DND-41 (cell line): Measurements from ENCODE around the gene DNA2.
A peak's percentile ranks its signal among the peaks of the same experiment; 100 is the strongest.

Source experiments
- ATAC-seq: fragments of 200-7000 bp; cut with Tn5 transposase; 3 replicates; pipeline ENCODE4 v1.9.1; 2021; ENCODE audit warnings: low read depth; ENCODE audit not compliant: insufficient read depth
- DNase-seq: peaks from one replicate; pipeline ENCODE4 v3.0.0-alpha.2; 2020
- H2AFZ ChIP-seq: 2 replicates; pipeline ENCODE4 v1.6.0; 2012; ENCODE audit warnings: low read depth, low read length
- H3K27ac ChIP-seq: 2 replicates; pipeline ENCODE4 v1.5.1; 2012; ENCODE audit warnings: low read length, inconsistent platforms
- H3K27me3 ChIP-seq: fragments of 200-600 bp; sonication (generic); 2 replicates; pipeline ENCODE4 v1.6.0; 2012; ENCODE audit warnings: low read length, mild to moderate bottlenecking, inconsistent platforms; ENCODE audit not compliant: insufficient read depth, poor library complexity
- H3K36me3 ChIP-seq: 2 replicates; pipeline ENCODE4 v1.5.1; 2012; ENCODE audit warnings: low read length, inconsistent platforms; ENCODE audit not compliant: insufficient read depth
- H3K4me1 ChIP-seq: 2 replicates; pipeline ENCODE4 v1.5.1; 2012; ENCODE audit warnings: mild to moderate bottlenecking, low read length; ENCODE audit not compliant: insufficient read depth
- H3K4me2 ChIP-seq: 2 replicates; pipeline ENCODE4 v1.6.0; 2012; ENCODE audit warnings: mild to moderate bottlenecking, moderate library complexity, low read length, inconsistent platforms; ENCODE audit not compliant: insufficient read depth
- H3K4me3 ChIP-seq, 2 experiments: fragments of 200-600 bp in 1 of 2; shearing (Covaris generic) in 1 of 2; 2 replicates each; pipeline ENCODE4 v1.5.1; 2012 to 2016; ENCODE audit warnings: inconsistent platforms in 2 of 2, low read length in 2 of 2, mild to moderate bottlenecking in 2 of 2, low read depth in 1 of 2, moderate library complexity in 1 of 2
- H3K79me2 ChIP-seq: 2 replicates; pipeline ENCODE4 v1.6.0; 2012; ENCODE audit warnings: low read length, inconsistent platforms; ENCODE audit not compliant: insufficient read depth
- H3K9ac ChIP-seq: 2 replicates; pipeline ENCODE4 v1.6.0; 2012; ENCODE audit warnings: low read depth, mild to moderate bottlenecking, inconsistent platforms, low read length, moderate library complexity
- H3K9me3 ChIP-seq: 2 replicates; pipeline ENCODE4 v1.5.1; 2012; ENCODE audit warnings: low read length, moderate library complexity, mild to moderate bottlenecking, inconsistent platforms; ENCODE audit not compliant: insufficient read depth, severe bottlenecking
- H4K20me1 ChIP-seq: 2 replicates; pipeline ENCODE4 v1.6.0; 2012; ENCODE audit warnings: low read length; ENCODE audit not compliant: insufficient read depth
- EZH2 ChIP-seq: IDR thresholded peaks from 3 replicates; pipeline ENCODE4 v1.6.1; 2012; ENCODE audit warnings: borderline replicate concordance, low read depth, mild to moderate bottlenecking, moderate library complexity, low read length, inconsistent platforms; ENCODE audit not compliant: severe bottlenecking
- TF ChIP-seq, protein P1 (sequence below): IDR thresholded peaks from 2 replicates; pipeline ENCODE4 v1.5.1; 2012; ENCODE audit warnings: borderline replicate concordance, low read length, moderate library complexity, mild to moderate bottlenecking; ENCODE audit not compliant: poor library complexity, severe bottlenecking; ENCODE audit errors: extremely low read depth

Gene DNA2

DNA sequence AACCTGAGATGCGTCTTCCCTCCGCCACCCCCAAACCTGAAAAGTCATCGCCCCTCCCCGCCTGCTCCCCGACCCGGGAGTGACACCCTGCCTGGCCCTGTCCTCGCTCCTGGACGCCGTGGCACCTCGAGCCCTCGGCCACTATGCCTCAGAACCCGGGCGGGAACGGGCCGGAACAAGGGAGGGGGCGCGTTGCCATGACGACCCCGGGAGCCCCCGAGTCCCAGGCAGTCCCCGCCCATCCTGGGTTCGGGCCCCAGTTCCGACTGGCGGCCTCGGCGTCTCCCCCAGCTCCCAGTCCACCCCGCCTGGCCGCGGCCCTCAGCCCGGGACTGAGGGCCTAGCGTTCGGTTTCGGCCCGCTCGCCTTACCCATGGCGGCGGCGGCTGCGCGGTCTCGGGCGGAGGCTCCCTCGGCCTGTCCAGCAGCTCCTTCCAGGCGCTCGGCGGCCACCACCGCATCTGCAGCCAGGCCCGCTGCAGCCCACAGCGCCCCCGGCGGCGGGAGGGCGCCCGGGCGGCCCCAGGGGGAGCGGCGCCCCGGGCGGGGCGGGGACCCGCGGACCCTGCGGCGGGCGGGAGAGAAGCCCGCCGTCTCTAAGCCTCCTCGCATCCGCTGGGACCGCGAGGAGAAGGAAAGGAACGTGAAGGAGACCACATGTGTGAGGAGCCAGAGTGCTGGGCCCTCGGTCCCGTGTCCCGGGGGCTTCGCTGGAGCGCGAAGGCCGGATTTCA lies 64.8 kb downstream of the DNA2 start, which contains the start of gene RUFY2:
Gene RUFY2, minus strand, starts transcription at position 463 of the 734 bp plus-strand sequence. Its CDS starts 88 bp downstream, at position 375.
- Histone ChIP-seq H4K20me1 (no peaks in the 10 kb centered on the region; the same call in 1 of the 2 replicates), H3K36me3 (peaks cover 5% of the 10 kb centered on the region; the same call in 1 of the 2 replicates), H3K9me3 (no peaks in the 10 kb centered on the region), H3K79me2 (peaks cover 48% of the 10 kb centered on the region), H3K4me3 (peak within 1 kb of the TSS; percentile 97), H3K4me2 (peak within 1 kb of the TSS; percentile 85), H3K27ac (peak within 1 kb of the TSS; percentile 92), H3K4me1 (peaks cover 24% of the 10 kb centered on the region), H3K9ac (peak within 1 kb of the TSS; percentile 99), H2AFZ (peak within 1 kb of the TSS; percentile 98), H3K27me3 (no peaks in the 10 kb centered on the region)
- ATAC-seq, result peak; percentile 88
- TF ChIP-seq EZH2, result no peak
- TF ChIP-seq, protein P1, sequence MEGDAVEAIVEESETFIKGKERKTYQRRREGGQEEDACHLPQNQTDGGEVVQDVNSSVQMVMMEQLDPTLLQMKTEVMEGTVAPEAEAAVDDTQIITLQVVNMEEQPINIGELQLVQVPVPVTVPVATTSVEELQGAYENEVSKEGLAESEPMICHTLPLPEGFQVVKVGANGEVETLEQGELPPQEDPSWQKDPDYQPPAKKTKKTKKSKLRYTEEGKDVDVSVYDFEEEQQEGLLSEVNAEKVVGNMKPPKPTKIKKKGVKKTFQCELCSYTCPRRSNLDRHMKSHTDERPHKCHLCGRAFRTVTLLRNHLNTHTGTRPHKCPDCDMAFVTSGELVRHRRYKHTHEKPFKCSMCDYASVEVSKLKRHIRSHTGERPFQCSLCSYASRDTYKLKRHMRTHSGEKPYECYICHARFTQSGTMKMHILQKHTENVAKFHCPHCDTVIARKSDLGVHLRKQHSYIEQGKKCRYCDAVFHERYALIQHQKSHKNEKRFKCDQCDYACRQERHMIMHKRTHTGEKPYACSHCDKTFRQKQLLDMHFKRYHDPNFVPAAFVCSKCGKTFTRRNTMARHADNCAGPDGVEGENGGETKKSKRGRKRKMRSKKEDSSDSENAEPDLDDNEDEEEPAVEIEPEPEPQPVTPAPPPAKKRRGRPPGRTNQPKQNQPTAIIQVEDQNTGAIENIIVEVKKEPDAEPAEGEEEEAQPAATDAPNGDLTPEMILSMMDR, result peak; percentile 89
- peak; percentile 81 for DNase-seq

- peak overlapping the region; percentile 98 for H2AFZ ChIP-seq
Measured at GRCh38 chr10:68406111-68406814, 65.5 kb downstream of the DNA2 start.

GRCh38 chr10:68403701-68404100 lies 68.1 kb downstream of the DNA2 start:
- Histone ChIP-seq H3K4me2 (no peak overlapping the region), H3K4me1 (peaks cover 24% of the 10 kb centered on the region), H4K20me1 (no peaks in the 10 kb centered on the region; the same call in 1 of the 2 replicates), H2AFZ (no peak overlapping the region), H3K27ac (no peak overlapping the region), H3K9me3 (no peaks in the 10 kb centered on the region), H3K27me3 (no peaks in the 10 kb centered on the region), H3K4me3 (no peak overlapping the region), H3K36me3 (peaks cover 29% of the 10 kb centered on the region), H3K79me2 (peaks cover 53% of the 10 kb centered on the region), H3K9ac (no peak overlapping the region)
- no peak for DNase-seq
- no peak for TF ChIP-seq EZH2
- TF ChIP-seq, protein P1, result no peak
- ATAC-seq, result no peak

More at GRCh38 chr10:68406111-68406814, 65.5 kb downstream of the DNA2 start:
- DNase-seq (peak; percentile 63), ATAC-seq (peak; percentile 51)
- H3K4me3 ChIP-seq, result peak overlapping the region; percentile 97
- peaks cover 11% of the 10 kb centered on the region for H3K36me3 ChIP-seq
- H3K79me2 ChIP-seq, result peaks cover 52% of the 10 kb centered on the region
- H3K27ac ChIP-seq, result peak overlapping the region; percentile 92
- H3K9ac ChIP-seq, result peak overlapping the region; percentile 99
- H3K9me3 ChIP-seq, result no peaks in the 10 kb centered on the region
- H3K4me2 ChIP-seq, result peak overlapping the region; percentile 85
- peaks cover 24% of the 10 kb centered on the region for H3K4me1 ChIP-seq
- TF ChIP-seq, protein P1, result no peak
- TF ChIP-seq EZH2, result no peak
- H4K20me1 ChIP-seq, result no peaks in the 10 kb centered on the region; the same call in 1 of the 2 replicates
- H3K27me3 ChIP-seq, result no peaks in the 10 kb centered on the region
